Measurements from ENCODE around the gene FADS1. TPM values are rescaled to one million over a fixed set of nuclear protein-coding genes. Genes with fewer than 3 reads are reported as not detected.
A peak's percentile ranks its signal among the peaks of the same experiment; 100 is the strongest.

Gene FADS1
- total RNA-seq, 2 experiments from 2014 or later = 33.9 to 34.4 TPM

DNA sequence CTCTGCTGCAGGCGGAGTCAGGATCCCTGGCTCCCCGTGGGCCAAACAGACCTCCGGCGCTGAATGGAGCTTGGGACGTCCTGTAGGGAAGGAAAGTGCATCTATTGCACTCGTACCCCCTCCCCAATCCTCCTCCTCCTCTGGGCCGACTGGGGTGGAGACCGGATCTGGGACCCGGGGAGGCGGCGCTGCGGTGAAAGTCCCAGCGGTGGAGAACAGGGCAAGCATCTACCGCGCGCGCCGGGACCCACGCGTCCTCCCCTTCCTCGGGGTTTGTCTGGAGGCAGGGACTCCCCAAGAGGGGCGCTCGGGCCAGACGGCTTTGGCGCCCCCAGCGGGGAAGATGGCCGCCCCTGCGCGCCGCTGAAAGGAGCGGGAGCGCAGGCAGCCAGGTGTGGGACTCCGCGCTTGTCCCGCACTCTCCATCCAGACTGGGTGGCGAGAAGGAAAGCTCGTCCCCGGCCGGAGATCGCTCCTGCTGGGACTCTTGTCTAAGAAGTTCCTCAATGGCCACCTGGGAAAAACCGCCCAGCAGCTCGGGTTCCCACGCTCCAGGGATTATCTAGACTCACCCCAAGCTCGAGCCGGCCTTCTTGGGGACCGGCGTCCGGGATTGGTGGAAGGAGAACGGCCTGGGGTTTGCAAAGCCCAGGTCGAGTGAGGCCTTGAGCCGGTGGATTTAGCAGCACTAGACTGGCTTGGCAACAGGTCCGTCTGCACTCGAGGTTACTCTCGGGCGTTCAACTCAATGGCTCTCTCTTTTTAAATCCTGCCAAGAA lies 12.0 kb upstream of the FADS1 start:
- Mint-ChIP-seq H3K4me3 (peak overlapping the region; percentile 86), H3K27ac (peak overlapping the region; percentile 91), H3K4me1 (ENCODE audit: low read depth) (peaks cover 41% of the 10 kb centered on the region), H3K27me3 (peaks cover 9% of the 10 kb centered on the region), H3K9me3 (no peaks in the 10 kb centered on the region), H3K36me3 (ENCODE audit: low read depth) (peaks cover 44% of the 10 kb centered on the region)
- intact Hi-C loops (cut with micrococcal nuclease) = no loop called here
- DNase-seq (peak; percentile 60), ATAC-seq (peak; percentile 46)
- TF ChIP-seq, protein P1, sequence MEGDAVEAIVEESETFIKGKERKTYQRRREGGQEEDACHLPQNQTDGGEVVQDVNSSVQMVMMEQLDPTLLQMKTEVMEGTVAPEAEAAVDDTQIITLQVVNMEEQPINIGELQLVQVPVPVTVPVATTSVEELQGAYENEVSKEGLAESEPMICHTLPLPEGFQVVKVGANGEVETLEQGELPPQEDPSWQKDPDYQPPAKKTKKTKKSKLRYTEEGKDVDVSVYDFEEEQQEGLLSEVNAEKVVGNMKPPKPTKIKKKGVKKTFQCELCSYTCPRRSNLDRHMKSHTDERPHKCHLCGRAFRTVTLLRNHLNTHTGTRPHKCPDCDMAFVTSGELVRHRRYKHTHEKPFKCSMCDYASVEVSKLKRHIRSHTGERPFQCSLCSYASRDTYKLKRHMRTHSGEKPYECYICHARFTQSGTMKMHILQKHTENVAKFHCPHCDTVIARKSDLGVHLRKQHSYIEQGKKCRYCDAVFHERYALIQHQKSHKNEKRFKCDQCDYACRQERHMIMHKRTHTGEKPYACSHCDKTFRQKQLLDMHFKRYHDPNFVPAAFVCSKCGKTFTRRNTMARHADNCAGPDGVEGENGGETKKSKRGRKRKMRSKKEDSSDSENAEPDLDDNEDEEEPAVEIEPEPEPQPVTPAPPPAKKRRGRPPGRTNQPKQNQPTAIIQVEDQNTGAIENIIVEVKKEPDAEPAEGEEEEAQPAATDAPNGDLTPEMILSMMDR (IDR thresholded peaks at IDR 0.05) = peak; percentile 65
- POLR2A ChIA-PET = interaction anchor here (0.6 to 4.0 kb wide), 13 partner anchors 9 to 143 kb away, joined by 3 to 44 read pairs (median 3); partner anchors contain the start of genes FADS1, FEN1 and FTH1
- CTCF ChIA-PET = interaction anchor here (0.9 to 2.5 kb wide), 11 partner anchors 9 to 71 kb away, joined by 3 to 37 read pairs (median 4); partner anchors contain the start of gene FADS1

GRCh38 chr11:61828379-61828628 lies 11.5 kb upstream of the FADS1 start:
- Mint-ChIP-seq H3K36me3 (ENCODE audit: low read depth) (peaks cover 39% of the 10 kb centered on the region), H3K9me3 (no peaks in the 10 kb centered on the region), H3K4me3 (peak overlapping the region; percentile 86), H3K27ac (peak overlapping the region; percentile 91), H3K27me3 (peaks cover 9% of the 10 kb centered on the region), H3K4me1 (ENCODE audit: low read depth) (peaks cover 36% of the 10 kb centered on the region)
- CTCF ChIA-PET = interaction anchor here (0.9 to 2.5 kb wide), 6 partner anchors 12 to 71 kb away, joined by 3 to 37 read pairs (median 4); partner anchors contain the start of gene FADS1
- no peak for ATAC-seq
- POLR2A ChIA-PET = interaction anchor here (0.6 to 4.0 kb wide), 10 partner anchors 12 to 143 kb away, joined by 3 to 44 read pairs (median 4); partner anchors contain the start of genes FADS1, FEN1, FTH1 and TMEM258
- TF ChIP-seq, protein P1 (IDR thresholded peaks at IDR 0.05) = no peak
- intact Hi-C loops (cut with micrococcal nuclease) = no loop called here
- DNase-seq = no peak

- peaks cover 34% of the 10 kb centered on the region for H3K36me3 Mint-ChIP-seq (ENCODE audit: low read depth)
- CTCF ChIA-PET = interaction anchor here (0.9 to 2.5 kb wide), 4 partner anchors 11 to 72 kb away, joined by 3 to 37 read pairs (median 3); partner anchors contain the start of gene FADS1
- peak within 1 kb of the TSS; percentile 91 for H3K27ac Mint-ChIP-seq
- H3K9me3 Mint-ChIP-seq = no peaks in the 10 kb centered on the region
- DNase-seq (peak; percentile 94), ATAC-seq (peak; percentile 87)
- intact Hi-C loops (cut with micrococcal nuclease) = no loop called here
- peak within 1 kb of the TSS; percentile 86 for H3K4me3 Mint-ChIP-seq
- TF ChIP-seq, protein P1 (IDR thresholded peaks at IDR 0.05) = no peak
- peaks cover 9% of the 10 kb centered on the region for H3K27me3 Mint-ChIP-seq
- peaks cover 32% of the 10 kb centered on the region for H3K4me1 Mint-ChIP-seq (ENCODE audit: low read depth)
- POLR2A ChIA-PET = interaction anchor here (0.7 to 4.0 kb wide), 6 partner anchors 12 to 144 kb away, joined by 3 to 44 read pairs (median 6); partner anchors contain the start of genes FADS1, FEN1, FTH1 and TMEM258
These were observed 11.0 kb upstream of the FADS1 start, which contains the start of gene FADS2 for GRCh38 chr11:61827571-61828378. Gene FADS2 (plus strand): TSS chr11:61828300. CDS start chr11:61828391, 91 bp downstream.

GRCh38 chr11:61826930-61827570 lies 10.2 kb upstream of the FADS1 start:
- peak overlapping the region; percentile 86 for H3K4me3 Mint-ChIP-seq
- intact Hi-C loops (cut with micrococcal nuclease) = no loop called here
- ATAC-seq (no peak), DNase-seq (no peak)
- no peaks in the 10 kb centered on the region for H3K9me3 Mint-ChIP-seq
- POLR2A ChIA-PET = interaction anchor here (1.9 to 4.0 kb wide), 2 partner anchors 11 to 34 kb away, joined by 10 to 44 read pairs; partner anchors contain the start of genes FADS1, FEN1 and TMEM258
- peaks cover 32% of the 10 kb centered on the region for H3K36me3 Mint-ChIP-seq (ENCODE audit: low read depth)
- peaks cover 27% of the 10 kb centered on the region for H3K4me1 Mint-ChIP-seq (ENCODE audit: low read depth)
- CTCF ChIA-PET = interaction anchor here (2.5 kb wide), 1 partner anchor 10 kb away, joined by 37 read pairs; the partner anchor contains the start of gene FADS1
- TF ChIP-seq, protein P1 (IDR thresholded peaks at IDR 0.05) = peak; percentile 28
- H3K27ac Mint-ChIP-seq = peak overlapping the region; percentile 86
- peaks cover 9% of the 10 kb centered on the region for H3K27me3 Mint-ChIP-seq

Measured in activated CD8-positive, alpha-beta T cell treated with anti-CD3 and anti-CD28 coated beads for 36 hours (primary cell).